ENCODE measurements around the gene PAPOLG. TPM values are rescaled to one million over a fixed set of nuclear protein-coding genes. Genes with fewer than 3 reads are reported as not detected.

PAPOLG gene
- total RNA-seq, 1 donor from 2014 or later: 14.8 TPM

DNA sequence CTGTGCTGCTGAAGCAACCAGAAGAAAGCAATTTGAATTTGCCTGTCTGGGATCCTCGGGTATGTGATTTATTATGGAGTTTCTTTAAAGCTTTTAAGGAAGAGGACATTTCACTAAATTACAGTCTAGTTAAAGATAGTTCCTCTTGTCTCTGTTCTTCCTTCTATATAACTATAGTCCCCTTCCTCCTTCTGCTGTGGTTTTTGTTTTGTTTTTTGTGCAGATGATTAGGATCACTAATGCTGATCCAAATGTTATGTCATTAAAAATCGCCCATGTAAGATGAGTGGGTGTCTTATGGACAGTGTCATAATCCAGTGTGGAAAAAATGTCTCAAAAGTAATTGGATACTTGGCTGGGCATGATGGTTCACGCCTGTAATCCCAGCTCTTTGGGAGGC, 24.7 kb downstream of the PAPOLG start:
- Histone ChIP-seq H3K9me3 (ENCODE audit: insufficient read depth, low read depth, low read length) (no peaks in the 10 kb centered on the region), H3K36me3 (ENCODE audit: insufficient read depth, low read length) (peaks cover 43% of the 10 kb centered on the region), H3K79me2 (ENCODE audit: insufficient read depth, low read length) (no peaks in the 10 kb centered on the region), H3K27me3 (ENCODE audit: insufficient read depth, low read length) (no peaks in the 10 kb centered on the region), H4K20me1 (ENCODE audit: insufficient read depth, low read length) (peaks cover 3% of the 10 kb centered on the region), H3K27ac (ENCODE audit: low read depth, low read length) (no peak overlapping the region), H2AFZ (ENCODE audit: low read depth, low read length) (no peak overlapping the region), H3K4me3 (ENCODE audit: insufficient read depth, low read depth, low read length) (no peak overlapping the region), H3K4me2 (ENCODE audit: low read length) (no peak overlapping the region), H3K4me1 (ENCODE audit: insufficient read depth, low read length) (no peaks in the 10 kb centered on the region), H3K9ac (ENCODE audit: low read length) (no peak overlapping the region)
- Mint-ChIP-seq H3K4me3 (ENCODE audit: unreplicated experiment) (no peak overlapping the region), H3K4me1 (ENCODE audit: low read depth, unreplicated experiment) (no peaks in the 10 kb centered on the region), H3K9me3 (ENCODE audit: unreplicated experiment) (no peaks in the 10 kb centered on the region), H3K36me3 (ENCODE audit: low read depth, unreplicated experiment) (peaks cover 8% of the 10 kb centered on the region), H3K27ac (ENCODE audit: unreplicated experiment) (no peak overlapping the region), H3K27me3 (ENCODE audit: low read depth, unreplicated experiment) (no peaks in the 10 kb centered on the region)
- TF ChIP-seq EZH2 (IDR thresholded peaks at IDR 0.05; ENCODE audit: insufficient read depth, low read length): no peak
- TF ChIP-seq, protein P1, sequence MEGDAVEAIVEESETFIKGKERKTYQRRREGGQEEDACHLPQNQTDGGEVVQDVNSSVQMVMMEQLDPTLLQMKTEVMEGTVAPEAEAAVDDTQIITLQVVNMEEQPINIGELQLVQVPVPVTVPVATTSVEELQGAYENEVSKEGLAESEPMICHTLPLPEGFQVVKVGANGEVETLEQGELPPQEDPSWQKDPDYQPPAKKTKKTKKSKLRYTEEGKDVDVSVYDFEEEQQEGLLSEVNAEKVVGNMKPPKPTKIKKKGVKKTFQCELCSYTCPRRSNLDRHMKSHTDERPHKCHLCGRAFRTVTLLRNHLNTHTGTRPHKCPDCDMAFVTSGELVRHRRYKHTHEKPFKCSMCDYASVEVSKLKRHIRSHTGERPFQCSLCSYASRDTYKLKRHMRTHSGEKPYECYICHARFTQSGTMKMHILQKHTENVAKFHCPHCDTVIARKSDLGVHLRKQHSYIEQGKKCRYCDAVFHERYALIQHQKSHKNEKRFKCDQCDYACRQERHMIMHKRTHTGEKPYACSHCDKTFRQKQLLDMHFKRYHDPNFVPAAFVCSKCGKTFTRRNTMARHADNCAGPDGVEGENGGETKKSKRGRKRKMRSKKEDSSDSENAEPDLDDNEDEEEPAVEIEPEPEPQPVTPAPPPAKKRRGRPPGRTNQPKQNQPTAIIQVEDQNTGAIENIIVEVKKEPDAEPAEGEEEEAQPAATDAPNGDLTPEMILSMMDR (IDR thresholded peaks at IDR 0.05; ENCODE audit: insufficient read depth, low read depth, low read length): no peak
- FAIRE-seq (no peak), DNase-seq (ENCODE audit: low read depth) (no peak)

DNA sequence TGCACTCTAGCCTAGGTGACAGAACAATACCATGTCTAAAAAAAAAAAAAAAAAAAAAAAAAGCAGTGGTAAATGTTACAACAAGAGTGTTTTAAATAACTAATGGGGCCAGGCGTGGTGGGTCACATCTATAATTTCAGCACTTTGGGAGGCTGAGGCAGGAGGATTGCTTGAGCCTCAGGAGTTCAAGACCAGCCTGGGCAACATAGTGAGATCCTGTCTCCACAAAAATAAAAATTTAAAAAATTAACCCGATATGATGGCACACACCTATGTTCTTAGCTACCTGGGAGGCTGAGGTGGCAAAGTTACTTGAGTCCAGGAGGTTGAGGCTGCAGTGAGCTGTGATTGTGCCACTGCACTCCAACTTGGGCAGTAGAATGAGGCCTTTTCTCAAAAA, 37.1 kb downstream of the PAPOLG start:
- Mint-ChIP-seq H3K36me3 (ENCODE audit: low read depth, unreplicated experiment) (peaks cover 4% of the 10 kb centered on the region), H3K9me3 (ENCODE audit: unreplicated experiment) (no peaks in the 10 kb centered on the region), H3K4me3 (ENCODE audit: unreplicated experiment) (no peak overlapping the region), H3K27me3 (ENCODE audit: low read depth, unreplicated experiment) (no peaks in the 10 kb centered on the region), H3K27ac (ENCODE audit: unreplicated experiment) (no peak overlapping the region), H3K4me1 (ENCODE audit: low read depth, unreplicated experiment) (peaks cover 5% of the 10 kb centered on the region)
- TF ChIP-seq, protein P1 (IDR thresholded peaks at IDR 0.05; ENCODE audit: insufficient read depth, low read depth, low read length): no peak
- TF ChIP-seq EZH2 (IDR thresholded peaks at IDR 0.05; ENCODE audit: insufficient read depth, low read length): no peak
- no peaks in the 10 kb centered on the region for H4K20me1 ChIP-seq (ENCODE audit: insufficient read depth, low read length)
- DNase-seq (ENCODE audit: low read depth) (no peak), FAIRE-seq (no peak)
- H3K4me1 ChIP-seq (ENCODE audit: insufficient read depth, low read length): no peaks in the 10 kb centered on the region
- H3K79me2 ChIP-seq (ENCODE audit: insufficient read depth, low read length): no peaks in the 10 kb centered on the region
- no peak overlapping the region for H2AFZ ChIP-seq (ENCODE audit: low read depth, low read length)
- no peak overlapping the region for H3K27ac ChIP-seq (ENCODE audit: low read depth, low read length)
- H3K9ac ChIP-seq (ENCODE audit: low read length): no peak overlapping the region
- H3K4me2 ChIP-seq (ENCODE audit: low read length): no peak overlapping the region
- no peaks in the 10 kb centered on the region for H3K9me3 ChIP-seq (ENCODE audit: insufficient read depth, low read depth, low read length)
- H3K4me3 ChIP-seq (ENCODE audit: insufficient read depth, low read depth, low read length): no peak overlapping the region
- no peaks in the 10 kb centered on the region for H3K27me3 ChIP-seq (ENCODE audit: insufficient read depth, low read length)
- peaks cover 32% of the 10 kb centered on the region for H3K36me3 ChIP-seq (ENCODE audit: insufficient read depth, low read length)

DNA sequence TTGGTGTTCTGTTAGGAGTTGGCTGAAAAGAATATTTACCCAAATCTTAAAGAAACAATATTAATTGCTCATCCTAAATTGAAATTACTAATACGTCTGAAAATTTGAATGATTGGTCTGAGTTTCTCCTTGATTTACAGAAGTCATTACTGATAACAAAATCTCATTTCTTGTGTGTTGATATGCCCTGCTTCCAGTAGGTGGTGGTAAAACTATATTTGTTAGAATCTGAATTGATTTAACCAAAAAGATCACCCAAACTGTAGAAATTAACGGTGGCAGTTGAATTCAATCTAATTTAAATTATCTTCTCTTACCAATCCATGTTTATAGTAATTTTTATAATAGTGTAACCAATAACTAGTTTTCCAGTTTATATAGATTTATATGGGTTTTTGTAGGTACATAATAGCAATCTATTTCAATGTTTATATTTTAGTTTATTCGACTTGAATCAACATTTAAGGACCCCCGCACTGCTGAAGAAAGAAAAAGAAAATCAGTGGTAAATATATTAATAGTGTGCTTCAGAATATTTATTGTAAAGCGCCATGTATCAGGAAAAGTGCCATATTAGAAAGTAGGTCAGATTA, 38.3 kb downstream of the PAPOLG start:
- Histone ChIP-seq H3K4me3 (ENCODE audit: insufficient read depth, low read depth, low read length) (no peak overlapping the region), H3K4me2 (ENCODE audit: low read length) (no peak overlapping the region), H3K27me3 (ENCODE audit: insufficient read depth, low read length) (no peaks in the 10 kb centered on the region), H3K9ac (ENCODE audit: low read length) (no peak overlapping the region), H3K27ac (ENCODE audit: low read depth, low read length) (no peak overlapping the region), H3K79me2 (ENCODE audit: insufficient read depth, low read length) (no peaks in the 10 kb centered on the region), H4K20me1 (ENCODE audit: insufficient read depth, low read length) (no peaks in the 10 kb centered on the region), H3K4me1 (ENCODE audit: insufficient read depth, low read length) (no peaks in the 10 kb centered on the region), H3K36me3 (ENCODE audit: insufficient read depth, low read length) (peaks cover 33% of the 10 kb centered on the region), H2AFZ (ENCODE audit: low read depth, low read length) (no peak overlapping the region), H3K9me3 (ENCODE audit: insufficient read depth, low read depth, low read length) (no peaks in the 10 kb centered on the region)
- peaks cover 4% of the 10 kb centered on the region for H3K36me3 Mint-ChIP-seq (ENCODE audit: low read depth, unreplicated experiment)
- H3K9me3 Mint-ChIP-seq (ENCODE audit: unreplicated experiment): no peaks in the 10 kb centered on the region
- no peak overlapping the region for H3K4me3 Mint-ChIP-seq (ENCODE audit: unreplicated experiment)
- no peak for DNase-seq (ENCODE audit: low read depth)
- H3K27me3 Mint-ChIP-seq (ENCODE audit: low read depth, unreplicated experiment): no peaks in the 10 kb centered on the region
- peaks cover 5% of the 10 kb centered on the region for H3K4me1 Mint-ChIP-seq (ENCODE audit: low read depth, unreplicated experiment)
- H3K27ac Mint-ChIP-seq (ENCODE audit: unreplicated experiment): no peak overlapping the region
- no peak for TF ChIP-seq EZH2 (IDR thresholded peaks at IDR 0.05; ENCODE audit: insufficient read depth, low read length)
- TF ChIP-seq, protein P1 (IDR thresholded peaks at IDR 0.05; ENCODE audit: insufficient read depth, low read depth, low read length): peak; percentile 37
- FAIRE-seq: no peak

Data from astrocyte (in vitro differentiated cells and primary cell).